NCI-H2227 (cell line): ENCODE measurements around the gene LGALS1.
"Not testable (repeated sequence)": the region's sequence is repeated elsewhere in the genome, so short reads cannot be mapped to it uniquely, and the experiment has no call there.

Experiments used
- DNase-seq: peaks from one replicate; lab custom pipeline; 2025; ENCODE audit not compliant: unreplicated experiment; lab: John Stamatoyannopoulos, UW

The LGALS1 gene

DNA sequence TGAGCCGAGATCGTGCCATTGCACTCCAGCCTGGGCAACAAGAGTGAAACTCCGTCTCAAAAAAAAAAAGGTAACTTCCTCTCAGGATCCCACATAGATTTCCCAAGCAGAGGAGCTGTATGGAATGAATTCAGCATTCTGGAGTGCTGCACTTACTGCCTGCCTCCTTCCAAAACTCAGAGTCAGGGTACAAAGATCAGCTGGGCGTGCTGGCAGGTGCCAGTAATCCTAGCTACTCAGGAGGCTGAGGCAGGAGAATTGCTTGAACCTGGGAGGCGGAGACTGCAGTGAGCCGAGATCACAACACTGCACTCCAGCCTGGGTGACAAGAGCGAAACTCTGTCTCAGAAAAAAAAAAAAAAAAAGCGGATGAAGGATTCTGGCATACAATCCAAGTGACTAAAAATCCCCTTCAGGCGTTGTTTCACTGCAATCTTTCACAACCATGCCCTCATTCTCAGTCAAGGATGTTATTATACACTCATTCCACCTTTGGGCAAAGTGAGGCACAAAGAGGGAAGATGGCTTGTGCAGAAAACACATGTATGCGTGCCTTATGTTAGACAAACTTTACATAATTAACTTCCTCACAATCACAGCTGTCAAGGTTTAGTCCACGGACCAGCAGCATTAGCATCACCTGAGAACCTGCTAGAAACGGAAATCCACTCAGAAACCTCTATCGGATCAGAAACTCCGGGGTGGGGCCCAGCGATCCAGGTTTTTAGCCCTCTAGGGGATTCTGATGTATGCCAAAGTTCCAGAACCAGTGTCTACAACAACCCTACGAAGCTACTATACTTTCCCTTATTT is 9.6 kb downstream of the LGALS1 start:
- DNase-seq, result no peak

DNA sequence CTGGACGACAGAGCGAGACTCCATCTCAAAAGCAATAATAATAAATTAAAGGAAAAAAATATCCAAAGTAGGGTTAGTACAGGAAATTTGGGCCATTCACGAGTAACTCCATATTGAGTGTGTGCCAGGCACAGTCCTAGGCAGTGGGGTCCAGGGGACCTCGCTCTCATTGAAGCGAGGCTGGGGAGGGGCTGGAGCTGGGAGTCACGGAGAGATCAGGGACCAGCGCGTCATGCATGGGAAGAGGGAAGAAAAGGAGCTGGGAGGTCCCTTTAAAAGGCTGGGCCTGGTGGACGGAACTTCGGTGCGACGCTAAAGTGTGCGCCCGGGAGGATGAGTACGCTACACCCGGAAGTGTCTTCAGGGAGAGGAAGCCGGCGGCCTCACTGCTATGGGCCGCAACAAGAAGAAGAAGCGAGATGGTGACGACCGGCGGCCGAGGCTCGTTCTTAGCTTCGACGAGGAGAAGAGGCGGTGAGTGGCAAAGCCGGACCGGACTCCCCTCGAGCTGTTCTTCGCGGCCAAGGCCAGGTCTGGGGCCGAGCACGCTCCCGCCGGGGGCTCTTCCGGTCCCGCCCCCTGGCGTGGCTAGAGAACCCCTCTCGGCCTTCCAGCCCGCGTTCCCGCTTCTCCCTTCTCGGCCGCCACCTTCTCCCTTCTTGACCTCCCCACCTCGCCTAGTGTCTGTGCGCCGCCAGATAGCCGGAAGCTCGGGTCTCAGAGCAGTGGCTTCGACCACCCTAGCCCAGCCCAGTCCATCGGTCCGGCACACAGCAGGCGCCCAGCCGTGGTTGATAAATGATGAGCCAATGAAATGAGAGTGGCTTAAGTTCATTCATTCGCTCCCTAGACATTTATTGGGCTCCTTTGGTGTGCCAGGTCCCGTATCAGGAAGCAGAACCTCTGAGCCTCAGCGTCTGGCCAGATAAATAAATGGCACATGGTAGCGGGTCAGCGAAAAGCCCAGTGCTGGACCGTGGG is 10.9 kb downstream of the LGALS1 start, which contains the start of gene NOL12:
Gene NOL12 (plus strand): TSS at position 342 of the 981 bp plus-strand sequence. CDS start 50 bp downstream, at position 392.
- DNase-seq, result peak; percentile 87

DNA sequence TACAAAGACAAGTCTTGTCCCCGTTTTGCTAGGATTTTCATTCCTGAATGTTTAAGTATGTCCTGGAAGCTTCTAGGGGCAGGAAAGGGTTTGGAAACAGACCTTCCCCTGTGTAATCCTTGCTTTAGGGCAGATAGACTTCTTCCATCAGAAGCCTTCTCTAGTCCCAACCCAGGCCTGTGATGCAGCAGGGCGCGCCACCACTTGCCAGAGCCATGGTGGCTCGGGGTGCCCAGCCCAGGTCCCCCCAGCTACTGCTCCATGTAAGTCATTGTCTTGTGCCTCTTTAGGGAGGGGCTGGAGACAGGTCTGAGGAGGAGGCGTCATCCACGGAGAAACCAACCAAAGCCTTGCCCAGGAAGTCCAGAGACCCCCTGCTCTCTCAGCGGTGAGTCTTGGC is 15.0 kb downstream of the LGALS1 start:
- DNase-seq, result no peak

DNA sequence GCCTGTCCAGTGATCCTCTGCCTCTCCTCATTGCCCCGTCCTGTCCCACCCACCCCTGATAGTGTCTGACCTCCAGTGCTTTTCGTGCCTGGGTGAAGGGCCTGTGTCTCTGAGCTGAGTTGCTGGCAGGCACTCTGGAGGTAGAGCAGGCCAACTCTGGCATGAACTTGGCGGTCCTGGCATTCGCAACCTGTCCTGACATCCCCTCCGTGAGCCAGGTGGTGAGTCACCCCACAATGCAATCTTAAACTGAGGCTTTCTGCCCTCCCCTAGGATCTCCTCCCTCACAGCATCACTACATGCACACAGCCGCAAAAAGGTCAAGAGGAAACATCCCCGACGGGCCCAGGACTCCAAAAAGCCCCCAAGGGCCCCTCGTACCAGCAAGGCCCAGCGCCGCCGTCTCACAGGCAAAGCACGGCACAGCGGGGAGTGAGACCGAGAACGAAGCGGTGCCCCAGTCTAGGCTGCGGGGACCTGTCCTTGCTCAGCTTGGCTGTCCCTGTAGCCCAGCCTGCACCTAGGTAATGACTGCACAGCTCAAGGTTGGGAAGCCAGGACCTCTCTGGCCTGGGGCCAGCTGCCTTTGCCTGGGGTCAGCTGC is 15.6 kb downstream of the LGALS1 start:
- DNase-seq, result no peak

DNA sequence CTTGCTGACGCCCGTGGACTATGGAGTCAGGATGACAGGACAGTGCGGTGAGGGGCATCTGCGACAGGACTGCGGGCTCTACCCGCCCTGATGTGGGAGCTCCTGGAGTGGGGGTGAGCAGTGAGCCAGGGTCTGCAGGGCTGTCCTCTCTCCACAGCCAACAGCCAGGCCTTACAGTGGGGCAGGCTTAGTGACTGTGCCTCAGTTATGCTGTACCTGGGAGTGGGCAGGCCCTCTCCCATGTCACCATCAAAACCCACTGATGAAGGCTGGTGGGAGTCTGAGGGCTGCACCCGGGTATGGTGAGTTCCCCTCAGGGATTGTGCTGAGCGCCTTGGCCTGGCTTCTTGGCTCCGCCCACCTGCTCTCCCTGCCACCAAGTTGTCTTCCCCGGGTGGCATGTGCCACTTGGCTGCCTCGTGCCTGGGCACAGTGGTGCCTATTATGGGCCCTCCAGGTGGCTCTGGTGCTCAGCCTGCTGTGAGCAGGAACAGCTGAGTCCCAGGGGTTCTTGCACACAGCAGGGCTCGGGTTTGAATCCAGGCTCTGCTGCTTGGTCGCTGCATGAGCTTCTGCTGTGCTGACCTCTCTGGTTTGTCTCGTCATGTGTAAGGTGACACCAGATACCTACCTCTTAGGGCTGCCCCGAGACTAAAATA is 17.3 kb downstream of the LGALS1 start:
- no peak for DNase-seq

DNA sequence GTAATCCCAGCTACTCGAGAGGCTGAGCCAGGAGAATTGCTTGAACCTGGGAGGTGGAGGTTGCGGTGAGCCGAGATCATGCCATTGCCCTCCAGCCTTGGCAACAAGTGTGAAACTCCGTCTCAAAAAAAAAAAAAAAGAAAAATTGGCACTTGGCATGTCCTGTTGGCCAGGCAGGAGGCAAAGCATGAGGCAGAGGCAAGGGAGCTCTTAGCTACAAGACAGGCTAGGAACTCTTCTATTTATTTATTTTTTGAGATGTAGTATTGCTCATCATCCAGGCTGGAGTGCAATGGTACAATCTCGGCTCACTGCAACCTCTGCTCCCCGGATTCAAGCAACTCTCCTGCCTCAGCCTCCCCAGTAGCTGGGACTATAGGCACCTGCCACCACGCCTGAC is 18.7 kb downstream of the LGALS1 start:
- not testable (repeated sequence) for DNase-seq

DNA sequence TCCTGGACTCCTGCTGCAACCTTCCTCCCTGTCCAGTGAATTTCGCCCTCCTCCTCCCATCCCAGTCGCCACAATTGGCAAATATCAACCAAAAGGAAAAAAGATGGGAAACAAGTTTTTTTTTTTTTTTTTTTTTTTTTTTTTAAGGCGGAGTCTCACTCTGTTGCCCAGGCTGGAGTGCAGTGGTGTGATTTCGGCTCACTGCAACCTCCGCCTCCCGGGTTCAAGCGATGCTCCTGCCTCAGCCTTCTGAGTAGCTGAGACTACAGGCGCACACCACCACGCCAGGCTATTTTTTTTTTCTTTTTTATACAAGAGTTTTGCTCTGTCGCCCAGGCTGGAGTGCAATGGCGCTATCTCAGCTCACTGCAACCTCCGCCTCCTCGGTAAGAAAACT is 20.8 kb downstream of the LGALS1 start:
- not testable (repeated sequence) for DNase-seq

DNA sequence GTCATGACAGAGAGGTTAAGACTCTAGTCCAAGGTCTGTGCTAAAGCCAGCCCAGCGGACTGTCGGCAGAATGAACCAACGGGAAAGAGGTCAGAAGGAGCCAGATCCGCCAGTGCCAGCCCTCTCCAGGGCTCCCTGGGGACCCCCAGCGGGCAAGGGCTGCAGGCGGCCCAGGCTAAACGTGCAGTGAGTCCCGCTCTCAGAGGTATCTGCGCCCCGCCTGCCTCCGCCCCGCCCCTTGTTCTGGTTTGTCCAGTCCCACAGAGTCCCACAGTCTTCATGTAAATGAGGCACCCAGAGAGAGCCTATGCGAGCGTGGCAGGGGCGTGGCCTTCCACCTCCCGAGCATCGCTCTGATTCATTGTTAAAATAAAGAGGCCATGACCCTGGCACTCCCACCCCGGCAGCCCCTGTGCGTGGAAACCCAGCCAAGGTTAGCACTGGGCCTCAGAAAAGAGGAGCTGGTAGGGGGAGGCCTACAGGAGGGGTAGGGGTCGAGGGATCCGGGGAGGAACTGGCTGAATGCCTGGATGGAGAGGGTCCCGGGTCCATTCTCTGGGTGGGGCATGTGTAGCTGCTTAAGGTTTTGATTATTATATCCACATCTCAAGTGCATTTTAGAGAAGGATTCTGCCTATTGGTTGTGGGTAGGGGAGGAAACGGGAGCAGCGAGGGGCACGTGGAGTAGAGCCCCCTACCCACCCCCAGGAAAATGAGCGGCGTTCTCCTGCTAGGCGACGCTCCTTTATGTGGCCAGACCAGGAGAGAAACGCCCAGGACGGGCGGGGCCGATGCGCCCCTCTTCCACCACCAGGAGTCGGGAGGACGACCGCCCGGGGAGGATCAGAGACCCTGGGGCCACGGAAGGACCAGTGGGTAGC is 21.5 kb downstream of the LGALS1 start, which contains the start of gene TRIOBP:
Gene TRIOBP (plus strand): TSS at position 392 of the 881 bp plus-strand sequence. CDS start 4,318 bp downstream, outside the sequence.
- peak; percentile 93 for DNase-seq

DNA sequence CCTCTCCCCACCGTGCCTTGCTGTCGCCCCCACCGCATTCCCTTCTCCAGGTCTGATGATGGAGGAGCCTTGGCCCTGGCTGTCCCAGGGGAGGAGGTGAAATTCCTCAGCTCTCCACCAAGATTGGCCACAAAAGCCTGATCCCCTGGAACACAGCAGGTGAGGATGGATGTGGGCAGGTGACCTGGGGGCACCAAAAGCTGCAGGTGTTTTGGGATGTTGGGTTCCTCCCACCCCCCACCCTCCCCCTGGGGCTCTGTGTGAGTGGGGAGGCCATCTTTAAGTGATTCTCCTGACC is 22.1 kb downstream of the LGALS1 start:
- no peak for DNase-seq

DNA sequence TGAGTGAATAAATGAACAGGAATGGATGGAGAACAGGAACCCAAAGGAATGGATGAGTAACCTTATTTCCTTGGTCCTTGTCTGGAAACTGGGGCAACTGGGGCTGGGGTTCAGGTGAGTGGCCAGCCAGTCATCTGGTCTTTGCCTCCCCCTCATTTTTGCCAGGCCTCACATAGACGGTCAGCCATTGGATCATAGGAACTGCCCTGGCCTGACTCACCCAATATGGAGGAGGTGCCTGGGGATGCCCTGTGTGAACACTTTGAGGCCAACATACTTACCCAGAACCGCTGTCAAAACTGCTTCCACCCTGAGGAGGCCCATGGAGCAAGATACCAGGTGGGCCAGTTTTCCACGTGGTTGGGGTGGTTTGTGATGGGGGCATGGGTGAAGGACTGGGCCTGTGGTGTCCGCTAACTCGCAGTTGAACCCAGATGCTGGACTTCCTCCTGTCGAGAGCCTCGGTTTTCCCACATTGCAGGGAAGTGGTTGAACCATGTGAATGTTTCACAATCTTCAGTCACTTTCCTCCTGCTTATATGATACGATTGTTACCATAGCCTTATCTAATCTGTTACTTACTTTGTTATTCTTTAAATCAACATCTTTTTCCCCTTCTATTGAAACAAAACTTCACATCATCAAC is 25.8 kb downstream of the LGALS1 start:
- no peak for DNase-seq

DNA sequence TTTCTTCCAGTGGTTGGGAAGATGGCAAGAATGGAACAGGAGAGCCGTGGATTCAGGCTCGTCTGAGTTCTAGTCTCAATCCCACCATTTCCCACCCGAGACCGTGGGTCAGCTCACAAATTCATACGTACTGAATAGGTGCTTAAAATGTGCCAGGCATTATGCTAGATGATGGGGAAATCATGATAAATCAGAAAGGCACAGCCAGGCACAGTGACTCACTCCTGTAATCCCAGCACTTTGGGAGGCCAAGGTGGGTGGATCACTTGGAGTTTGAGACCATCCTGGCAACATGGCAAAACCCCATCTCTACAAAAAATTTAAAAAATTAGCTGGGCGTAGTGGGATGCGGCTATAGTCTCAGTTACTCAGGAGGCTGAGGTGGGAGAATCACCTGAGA is 28.5 kb downstream of the LGALS1 start:
- no peak for DNase-seq

DNA sequence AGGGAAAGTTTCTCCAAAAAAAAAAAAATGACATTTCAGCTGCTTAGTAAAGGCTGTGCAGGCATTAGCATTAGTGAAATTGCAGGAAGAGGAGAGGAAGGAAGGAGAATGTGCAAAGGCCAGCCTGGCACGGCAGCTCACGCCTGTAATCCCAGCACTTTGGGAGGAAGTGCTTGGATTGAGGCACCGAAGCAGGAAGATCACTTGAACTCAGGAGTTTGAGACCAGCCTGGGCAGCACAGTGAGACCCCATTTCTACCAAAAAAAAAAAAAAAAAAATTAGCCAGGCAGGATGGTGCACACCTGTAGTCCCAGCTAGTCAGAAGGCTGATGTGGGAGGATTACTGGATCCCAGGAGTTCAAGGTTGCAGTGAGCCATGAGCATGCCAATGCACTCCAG is 29.2 kb downstream of the LGALS1 start:
- DNase-seq, result no peak

DNA sequence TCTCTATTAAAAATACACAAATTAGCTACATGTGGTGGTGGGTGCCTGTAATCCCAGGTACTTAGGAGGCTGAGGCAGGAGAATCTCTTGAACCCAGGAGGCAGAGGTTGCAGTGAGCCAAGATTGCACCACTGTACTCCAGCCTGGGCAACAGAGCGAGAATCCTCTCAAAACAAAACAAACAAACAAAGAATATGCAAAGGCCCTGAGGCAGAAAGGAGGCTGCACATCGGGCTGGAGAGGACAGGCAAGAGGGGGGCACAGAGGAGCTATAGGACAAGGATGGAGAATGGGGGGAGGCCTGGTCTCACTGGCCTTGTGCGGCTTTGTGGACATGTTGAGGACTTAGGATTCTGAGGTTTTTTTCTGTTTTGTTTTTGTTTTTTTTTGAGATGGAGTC is 29.8 kb downstream of the LGALS1 start:
- no peak for DNase-seq

DNA sequence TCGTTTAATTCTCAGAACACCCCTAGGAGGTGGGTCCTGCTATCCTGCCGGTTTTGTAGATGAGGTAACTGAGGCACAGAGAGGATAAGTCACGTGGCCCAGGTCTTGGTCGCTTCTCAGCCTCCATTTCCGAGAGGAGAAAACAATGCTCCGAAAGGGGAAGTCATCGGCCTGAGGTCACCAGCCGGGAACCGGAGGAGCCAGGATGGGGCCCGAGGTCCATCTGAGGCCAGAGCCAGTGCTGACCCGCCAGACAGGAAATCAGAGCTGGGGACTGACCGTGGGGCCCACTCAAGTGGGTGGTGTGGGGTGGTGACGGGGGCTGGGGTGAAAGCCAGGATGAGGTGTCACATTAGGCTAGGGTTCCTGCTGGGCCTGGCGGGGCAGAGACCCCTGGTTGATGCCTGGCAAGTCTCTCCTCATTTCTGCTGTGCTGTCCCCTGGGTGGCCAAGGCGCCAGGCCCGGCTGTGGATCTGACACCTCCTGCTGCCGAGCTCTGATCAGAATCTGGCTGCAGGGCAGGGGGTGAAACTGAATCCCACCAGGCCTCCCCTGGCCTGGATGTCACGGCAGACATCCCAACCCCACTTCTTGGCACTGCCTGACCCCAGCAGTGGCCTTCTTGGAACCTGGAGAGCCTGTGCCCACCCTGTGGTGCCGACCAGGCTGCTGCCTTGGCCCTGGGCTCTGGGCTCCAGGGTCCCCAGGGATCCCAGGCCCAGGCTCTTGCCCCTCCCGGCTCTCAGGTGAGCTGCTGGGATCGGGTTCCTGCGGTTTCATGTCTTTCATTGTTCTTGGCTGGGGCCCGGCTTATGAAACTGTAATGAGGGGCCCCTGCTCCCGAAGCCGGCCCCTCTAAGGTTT is 33.4 kb downstream of the LGALS1 start:
- DNase-seq, result no peak

DNA sequence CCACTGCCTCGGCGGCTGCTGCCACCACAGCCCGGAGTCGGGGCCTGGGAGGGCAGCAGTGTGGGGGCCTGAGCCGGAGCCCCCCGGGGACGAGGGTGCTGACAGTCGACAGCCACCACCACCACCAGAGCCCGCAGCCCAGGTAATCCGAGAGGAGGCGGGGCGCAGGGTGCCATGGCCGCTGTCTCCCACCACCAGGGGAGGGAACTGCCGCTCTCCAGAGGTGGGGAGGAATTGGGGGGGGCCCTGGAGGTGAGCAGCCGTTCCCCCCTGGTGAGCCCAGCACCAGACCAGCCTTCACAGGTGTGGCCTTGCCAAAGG is 34.0 kb downstream of the LGALS1 start:
- no peak for DNase-seq

DNA sequence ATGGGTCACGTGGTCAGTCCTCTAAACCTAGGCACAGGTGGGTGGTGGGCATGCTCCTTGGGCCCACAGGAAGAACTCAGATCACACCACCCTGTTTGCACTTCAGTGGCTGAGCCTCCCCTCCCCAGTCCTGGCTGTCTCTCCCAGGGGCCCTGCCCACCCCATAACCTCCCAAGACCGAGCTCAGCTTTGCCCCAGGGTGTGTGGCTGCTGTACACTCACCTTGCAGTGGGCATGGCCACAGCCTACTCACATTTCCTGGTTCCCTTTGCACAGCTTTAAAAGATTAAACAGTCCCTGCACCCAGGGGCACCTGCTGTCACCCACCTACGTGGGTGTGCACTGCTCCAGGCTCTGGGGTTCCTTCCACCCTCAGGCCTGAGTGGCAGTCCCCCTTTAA is 35.2 kb downstream of the LGALS1 start:
- no peak for DNase-seq

DNA sequence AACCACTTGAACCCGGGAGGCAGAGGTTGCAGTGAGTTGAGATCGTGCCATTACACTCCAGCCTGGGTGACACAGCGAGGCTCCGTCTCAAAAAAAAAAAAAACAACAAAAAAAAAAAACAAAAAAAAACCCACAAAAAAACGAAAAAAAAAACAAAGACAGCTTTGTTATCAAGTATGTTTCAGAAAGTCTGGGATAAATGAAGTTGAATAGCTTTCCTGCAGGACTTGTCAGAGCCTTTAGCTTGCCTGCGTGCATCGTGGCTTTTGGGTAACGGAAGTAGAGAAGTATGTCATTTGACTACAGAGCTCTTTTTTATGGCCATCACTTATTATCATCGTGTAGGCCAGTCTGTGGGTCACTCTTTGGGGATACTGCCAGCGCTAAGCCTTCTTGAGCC is 36.1 kb downstream of the LGALS1 start:
- DNase-seq, result no peak

DNA sequence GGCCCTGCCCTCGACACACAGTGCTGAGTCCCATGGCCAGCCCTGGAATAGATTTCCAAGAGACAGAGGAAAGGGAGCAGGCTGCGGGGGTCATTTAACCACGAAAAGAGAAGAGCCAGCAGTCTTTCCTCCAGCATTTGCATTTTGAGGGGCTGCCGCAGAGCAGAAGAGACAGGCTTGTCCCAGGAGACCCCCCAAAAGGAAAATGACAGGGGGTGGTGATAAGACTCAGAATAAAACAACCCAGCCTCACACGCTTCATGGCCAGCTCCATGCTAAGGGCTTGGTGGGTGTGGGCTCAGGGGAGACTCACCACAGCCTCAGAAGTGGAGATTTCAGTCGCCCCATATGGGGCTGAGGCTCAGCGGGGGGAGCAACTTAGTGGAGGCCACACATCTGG is 38.3 kb downstream of the LGALS1 start:
- no peak for DNase-seq

DNA sequence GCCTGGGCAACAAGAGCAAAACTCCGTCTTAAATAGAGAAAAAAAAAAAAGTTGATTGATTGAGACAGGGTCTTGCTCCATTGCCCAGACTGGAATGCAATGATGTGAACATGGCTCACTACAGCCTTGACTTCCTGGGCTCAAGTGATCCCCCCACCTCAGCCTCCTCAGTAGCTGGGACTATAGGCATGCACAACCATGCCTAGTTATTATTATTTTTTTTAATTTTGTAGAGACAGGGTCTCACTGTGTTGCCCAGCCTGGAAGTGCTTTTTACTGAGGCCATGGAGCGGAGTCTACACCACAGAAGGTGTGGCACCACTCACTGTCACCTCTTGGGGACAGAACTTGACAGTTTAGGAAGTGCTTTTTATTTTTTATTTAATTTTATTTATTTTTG is 39.2 kb downstream of the LGALS1 start:
- DNase-seq, result no peak
